ENCODE results near the gene EVI5L. TPM values are rescaled to one million over a fixed set of nuclear protein-coding genes. Genes with fewer than 3 reads are reported as not detected.

The EVI5L gene
- polyA plus RNA-seq, 1 of the 3 experiments (the other 2 are of a cell fraction): 9.7 TPM

GRCh38 chr19:7883105-7883504 is 53.1 kb downstream of the EVI5L start:
- Histone ChIP-seq H3K27ac (ENCODE audit: low read depth in 2 of 2, low read length in 1 of 2) (no peak overlapping the region), H3K4me2 (no peak overlapping the region), H3K4me3 (ENCODE audit: low read depth in 2 of 2, low read length in 1 of 2) (no peak overlapping the region), H3K9me2 (no peaks in the 10 kb centered on the region), H3K27me3 (ENCODE audit: insufficient read depth) (no peaks in the 10 kb centered on the region; the same call in 1 of the 2 replicates), H3K36me3 (replicated peaks in 1 of 2; ENCODE audit: control insufficient read depth in 1 of 2, insufficient read depth in 2 of 2, low read length in 1 of 2) (no peaks in the 10 kb centered on the region), H4K20me1 (ENCODE audit: insufficient read depth) (no peaks in the 10 kb centered on the region), H3K9me3 (no peaks in the 10 kb centered on the region), H3F3A (replicated peaks; ENCODE audit: insufficient read depth) (no peaks in the 10 kb centered on the region), H2AFZ (ENCODE audit: low read depth) (no peak overlapping the region), H3K9ac (no peak overlapping the region), H3K79me2 (ENCODE audit: insufficient read depth) (no peaks in the 10 kb centered on the region), H3K4me1 (ENCODE audit: control insufficient read depth in 1 of 2, insufficient read depth in 2 of 2, low read depth in 1 of 2, low read length in 1 of 2) (no peaks in the 10 kb centered on the region)
- DNase-seq: no peak
- ChIA-PET POLR2A (no interaction called here), CTCF (interaction anchor here (0.6 to 1.3 kb wide), 4 partner anchors 21 to 156 kb away, joined by 3 to 4 read pairs (median 3); partner anchors contain the start of gene MAP2K7)
- WGBS (ENCODE audit: low lambda C conversion rate): 70% methylated on average over 4 of the region's 4 CpGs
- TF ChIP-seq, protein P1, sequence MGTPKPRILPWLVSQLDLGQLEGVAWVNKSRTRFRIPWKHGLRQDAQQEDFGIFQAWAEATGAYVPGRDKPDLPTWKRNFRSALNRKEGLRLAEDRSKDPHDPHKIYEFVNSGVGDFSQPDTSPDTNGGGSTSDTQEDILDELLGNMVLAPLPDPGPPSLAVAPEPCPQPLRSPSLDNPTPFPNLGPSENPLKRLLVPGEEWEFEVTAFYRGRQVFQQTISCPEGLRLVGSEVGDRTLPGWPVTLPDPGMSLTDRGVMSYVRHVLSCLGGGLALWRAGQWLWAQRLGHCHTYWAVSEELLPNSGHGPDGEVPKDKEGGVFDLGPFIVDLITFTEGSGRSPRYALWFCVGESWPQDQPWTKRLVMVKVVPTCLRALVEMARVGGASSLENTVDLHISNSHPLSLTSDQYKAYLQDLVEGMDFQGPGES (IDR thresholded peaks at IDR 0.05; ENCODE audit: low read depth, low read length): no peak
- TF ChIP-seq RCOR1 (IDR thresholded peaks at IDR 0.05; ENCODE audit: low read length): no peak
- TF ChIP-seq ZBTB33 (IDR thresholded peaks at IDR 0.05; ENCODE audit: borderline replicate concordance, low read depth): no peak
- no peak for TF ChIP-seq FOXJ3 (CRISPR knock-in tag; IDR thresholded peaks at IDR 0.05)
- TF ChIP-seq, protein P2, sequence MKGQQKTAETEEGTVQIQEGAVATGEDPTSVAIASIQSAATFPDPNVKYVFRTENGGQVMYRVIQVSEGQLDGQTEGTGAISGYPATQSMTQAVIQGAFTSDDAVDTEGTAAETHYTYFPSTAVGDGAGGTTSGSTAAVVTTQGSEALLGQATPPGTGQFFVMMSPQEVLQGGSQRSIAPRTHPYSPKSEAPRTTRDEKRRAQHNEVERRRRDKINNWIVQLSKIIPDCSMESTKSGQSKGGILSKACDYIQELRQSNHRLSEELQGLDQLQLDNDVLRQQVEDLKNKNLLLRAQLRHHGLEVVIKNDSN (IDR thresholded peaks at IDR 0.05; ENCODE audit: borderline replicate concordance, low read depth): no peak
- no peak for TF ChIP-seq POLR2AphosphoS5 (IDR thresholded peaks at IDR 0.05; ENCODE audit: low read depth, low read length)
- TF ChIP-seq GATA2 (CRISPR knock-in tag; IDR thresholded peaks at IDR 0.05): no peak
- no peak for TF ChIP-seq RAD21 (IDR thresholded peaks at IDR 0.05; ENCODE audit: low read length)
- no peak for TF ChIP-seq PBX3 (IDR thresholded peaks at IDR 0.05)
- TF ChIP-seq EZH2phosphoT487 (IDR thresholded peaks at IDR 0.05; ENCODE audit: borderline replicate concordance, low read depth): no peak
- TF ChIP-seq SMC3 (IDR thresholded peaks at IDR 0.05; ENCODE audit: low read depth, low read length): no peak
- TF ChIP-seq GABPA (IDR thresholded peaks at IDR 0.05; ENCODE audit: low read depth): no peak
- no peak for TF ChIP-seq NRF1 (IDR thresholded peaks at IDR 0.05; ENCODE audit: low read depth, low read length)
- no peak for TF ChIP-seq CTCF (IDR thresholded peaks at IDR 0.05)
- TF ChIP-seq NFIC (IDR thresholded peaks at IDR 0.05; ENCODE audit: borderline replicate concordance): no peak
